ENCODE results near the gene ANO6. TPM values are rescaled to one million over a fixed set of nuclear protein-coding genes. Genes with fewer than 3 reads are reported as not detected.

Gene ANO6
- total RNA-seq, 1 donor from 2014 or later = 49.0 TPM

GRCh38 chr12:45348311-45348710 is 132.4 kb downstream of the ANO6 start:
- Histone ChIP-seq H3F3A (ENCODE audit: low read depth) (no peaks in the 10 kb centered on the region), H3K4me2 (no peak overlapping the region), H3K4me3 (no peak overlapping the region), H3K27me3 (no peaks in the 10 kb centered on the region), H3K36me3 (peaks cover 4% of the 10 kb centered on the region), H3K27ac (no peak overlapping the region), H4K20me1 (ENCODE audit: low read depth) (no peaks in the 10 kb centered on the region), H3K79me2 (ENCODE audit: low read depth) (no peaks in the 10 kb centered on the region), H3K4me1 (no peaks in the 10 kb centered on the region), H2AFZ (replicated peaks) (no peak overlapping the region), H3K9me3 (ENCODE audit: low read depth) (no peaks in the 10 kb centered on the region), H3K9ac (no peak overlapping the region)
- Mint-ChIP-seq H3K36me3 (peaks cover 49% of the 10 kb centered on the region), H3K27me3 (ENCODE audit: insufficient read depth, low read depth) (no peaks in the 10 kb centered on the region), H3K27ac (no peak overlapping the region), H3K4me1 (no peaks in the 10 kb centered on the region), H3K4me3 (no peak overlapping the region), H3K9me3 (peaks cover 2% of the 10 kb centered on the region)
- no peak for DNase-seq (ENCODE audit: low spot score)
- no peak for TF ChIP-seq EZH2phosphoT487 (IDR thresholded peaks at IDR 0.05)
- TF ChIP-seq CTCF (IDR thresholded peaks at IDR 0.05) = no peak
- no peak for TF ChIP-seq EZH2 (IDR thresholded peaks at IDR 0.05)

DNA sequence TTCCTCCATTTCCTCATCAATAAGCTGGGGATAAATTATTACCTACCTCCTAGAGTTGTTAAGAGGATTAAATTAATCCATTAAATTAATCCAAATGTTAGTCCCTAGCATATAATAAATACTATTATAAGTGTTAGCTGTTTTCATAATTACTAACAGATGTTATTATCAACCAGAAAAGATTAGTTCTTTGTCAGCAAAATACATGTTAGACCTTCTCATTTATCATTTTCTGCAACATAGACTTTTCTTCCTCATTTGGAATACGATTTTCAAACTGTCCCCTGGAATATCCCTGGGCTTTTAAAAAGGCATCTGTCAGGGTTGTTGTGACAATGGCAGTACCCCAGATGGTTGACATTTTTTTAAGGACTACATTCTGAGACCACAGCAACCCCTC is 133.1 kb downstream of the ANO6 start:
- Mint-ChIP-seq H3K27me3 (ENCODE audit: insufficient read depth, low read depth) (no peaks in the 10 kb centered on the region), H3K4me3 (no peak overlapping the region), H3K27ac (no peak overlapping the region), H3K9me3 (peaks cover 2% of the 10 kb centered on the region), H3K4me1 (no peaks in the 10 kb centered on the region), H3K36me3 (peaks cover 50% of the 10 kb centered on the region)
- Histone ChIP-seq H3K9me3 (ENCODE audit: low read depth) (no peaks in the 10 kb centered on the region), H3K36me3 (peaks cover 7% of the 10 kb centered on the region), H3K27me3 (no peaks in the 10 kb centered on the region), H3K27ac (no peak overlapping the region), H3K9ac (no peak overlapping the region), H3K4me3 (no peak overlapping the region), H3K4me1 (no peaks in the 10 kb centered on the region), H3K79me2 (ENCODE audit: low read depth) (no peaks in the 10 kb centered on the region), H2AFZ (replicated peaks) (no peak overlapping the region), H4K20me1 (ENCODE audit: low read depth) (no peaks in the 10 kb centered on the region), H3K4me2 (no peak overlapping the region), H3F3A (ENCODE audit: low read depth) (no peaks in the 10 kb centered on the region)
- no peak for DNase-seq (ENCODE audit: low spot score)
- no peak for TF ChIP-seq EZH2 (IDR thresholded peaks at IDR 0.05)
- TF ChIP-seq CTCF (IDR thresholded peaks at IDR 0.05) = no peak
- no peak for TF ChIP-seq EZH2phosphoT487 (IDR thresholded peaks at IDR 0.05)

DNA sequence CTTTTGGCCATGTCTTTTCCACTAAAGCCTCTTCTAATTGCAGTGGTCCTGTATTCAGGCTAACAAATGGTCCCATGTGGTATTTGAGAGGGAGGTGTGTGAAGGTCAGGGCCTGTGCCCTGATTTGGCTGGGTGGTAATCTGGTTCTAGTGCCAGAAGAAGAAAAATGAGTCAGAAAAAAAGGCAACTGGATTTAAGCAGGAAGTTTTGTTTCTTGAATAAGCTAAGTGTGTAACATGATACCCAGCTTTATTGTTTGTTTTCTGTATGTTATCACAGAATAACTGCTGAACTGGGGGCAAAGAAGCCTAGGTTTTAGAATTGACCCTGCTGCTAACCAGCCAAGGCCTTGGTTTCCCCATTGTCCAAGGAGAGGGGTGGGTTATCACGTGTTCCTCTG is 134.0 kb downstream of the ANO6 start:
- Histone ChIP-seq H3K27me3 (no peaks in the 10 kb centered on the region), H4K20me1 (ENCODE audit: low read depth) (no peaks in the 10 kb centered on the region), H3F3A (ENCODE audit: low read depth) (no peaks in the 10 kb centered on the region), H3K4me2 (no peak overlapping the region), H2AFZ (replicated peaks) (no peak overlapping the region), H3K4me3 (no peak overlapping the region), H3K79me2 (ENCODE audit: low read depth) (no peaks in the 10 kb centered on the region), H3K9ac (no peak overlapping the region), H3K36me3 (peaks cover 7% of the 10 kb centered on the region), H3K4me1 (no peaks in the 10 kb centered on the region), H3K27ac (no peak overlapping the region), H3K9me3 (ENCODE audit: low read depth) (no peaks in the 10 kb centered on the region)
- H3K9me3 Mint-ChIP-seq = peaks cover 2% of the 10 kb centered on the region
- no peak for TF ChIP-seq CTCF (IDR thresholded peaks at IDR 0.05)
- no peak for TF ChIP-seq EZH2phosphoT487 (IDR thresholded peaks at IDR 0.05)
- TF ChIP-seq EZH2 (IDR thresholded peaks at IDR 0.05) = no peak
- no peak for DNase-seq (ENCODE audit: low spot score)
- H3K27me3 Mint-ChIP-seq (ENCODE audit: insufficient read depth, low read depth) = no peaks in the 10 kb centered on the region
- no peak overlapping the region for H3K4me3 Mint-ChIP-seq
- H3K27ac Mint-ChIP-seq = no peak overlapping the region
- H3K4me1 Mint-ChIP-seq = no peaks in the 10 kb centered on the region
- H3K36me3 Mint-ChIP-seq = peaks cover 50% of the 10 kb centered on the region

Data from neural progenitor cell (in vitro differentiated cells).